GM21576 (cell line): ENCODE results near the gene SNHG17.
"Not testable (repeated sequence)": the region's sequence is repeated elsewhere in the genome, so short reads cannot be mapped to it uniquely, and the experiment has no call there.

ENCODE experiments used
- ATAC-seq: cut with Tn5 transposase; IDR thresholded peaks from one replicate; pipeline ENCODE4 v1.9.1; 2021; ENCODE audit warnings: mild to moderate bottlenecking, moderate library complexity; ENCODE audit not compliant: unreplicated experiment

SNHG17 gene

DNA sequence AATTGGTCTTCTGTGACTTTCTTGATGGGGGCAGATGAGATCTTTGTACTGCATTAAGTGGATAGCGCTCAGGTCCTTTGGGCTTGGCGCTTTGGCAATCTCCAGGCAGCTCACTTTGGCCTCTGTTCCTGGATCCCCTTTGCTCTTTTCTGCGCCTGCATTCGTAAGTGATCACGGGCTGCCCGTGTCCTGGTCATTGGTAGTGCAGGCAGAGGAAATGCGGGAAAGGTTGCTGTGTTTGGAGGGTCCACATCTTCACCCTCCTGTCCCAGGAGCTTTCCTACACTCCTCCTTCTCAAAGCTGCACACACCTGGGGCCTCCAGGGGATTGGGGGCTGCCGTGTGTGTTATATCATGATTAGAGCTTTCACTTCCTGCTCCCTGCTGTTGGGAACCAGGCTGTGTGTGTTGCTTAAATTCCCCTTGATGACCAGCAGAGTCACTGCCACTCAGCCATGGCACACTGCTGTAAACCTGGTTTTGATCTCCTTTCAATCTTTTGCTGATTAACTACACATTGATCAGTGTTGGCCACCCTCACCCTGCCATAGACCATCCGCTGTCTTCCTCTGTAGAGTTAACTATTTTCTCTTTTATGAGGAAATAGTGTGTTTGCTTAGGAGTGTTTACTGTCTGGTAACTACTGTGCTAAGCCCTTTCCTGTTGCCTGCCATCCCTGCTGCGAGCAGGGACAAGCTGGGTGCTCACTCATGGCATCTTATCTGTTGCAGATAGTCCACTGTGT lies 13.0 kb upstream of the SNHG17 start:
- no peak for ATAC-seq

- ATAC-seq = no peak
Observed at GRCh38 chr20:38447251-38447661, 12.1 kb upstream of the SNHG17 start.

GRCh38 chr20:38446441-38447209 lies 11.5 kb upstream of the SNHG17 start:
- peak; percentile 70 for ATAC-seq

- no peak for ATAC-seq
Observed at GRCh38 chr20:38445901-38446425, 10.8 kb upstream of the SNHG17 start.

GRCh38 chr20:38445381-38445796 lies 10.3 kb upstream of the SNHG17 start:
- no peak for ATAC-seq

- ATAC-seq = no peak
Observed at GRCh38 chr20:38441916-38442315, 6.8 kb upstream of the SNHG17 start.

DNA sequence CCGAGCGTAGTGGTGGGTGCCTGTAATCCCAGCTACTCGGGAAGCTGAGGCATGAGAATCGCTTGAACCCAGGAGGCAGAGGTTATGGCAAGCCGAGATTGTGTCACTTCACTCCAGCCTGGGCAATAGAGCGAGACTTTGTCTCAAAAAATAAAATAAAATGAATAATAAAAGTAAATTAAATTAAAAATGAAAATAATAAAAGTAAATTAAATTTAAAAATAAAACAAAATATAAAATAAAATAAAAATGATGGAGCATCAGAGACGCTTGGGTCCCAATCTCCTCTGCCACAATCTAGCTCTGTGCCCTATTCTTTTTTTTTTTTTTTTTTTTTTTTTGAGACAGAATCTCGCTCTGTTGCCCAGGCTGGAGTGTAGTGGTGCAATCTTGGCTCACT lies 6.0 kb upstream of the SNHG17 start:
- ATAC-seq = not testable (repeated sequence)

DNA sequence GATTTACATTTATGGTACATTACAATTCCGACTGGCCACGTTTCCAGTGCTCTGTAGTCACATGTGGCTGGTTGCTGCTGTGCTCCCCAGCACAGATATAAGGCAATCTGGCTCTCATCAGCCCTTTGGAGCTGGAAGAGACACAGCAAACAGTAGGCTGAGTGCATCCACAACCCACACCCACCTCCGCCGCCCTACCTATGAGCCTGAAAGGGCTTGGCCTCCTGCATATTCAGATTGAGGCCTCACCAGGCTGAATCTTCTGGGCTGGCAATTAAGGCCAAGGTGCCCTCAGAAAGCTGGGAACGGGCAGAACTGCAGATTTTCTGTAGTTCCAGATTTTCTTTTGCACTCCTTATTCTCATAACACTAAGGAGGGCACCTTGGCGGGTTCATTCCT lies 2.7 kb upstream of the SNHG17 start:
- ATAC-seq = no peak

DNA sequence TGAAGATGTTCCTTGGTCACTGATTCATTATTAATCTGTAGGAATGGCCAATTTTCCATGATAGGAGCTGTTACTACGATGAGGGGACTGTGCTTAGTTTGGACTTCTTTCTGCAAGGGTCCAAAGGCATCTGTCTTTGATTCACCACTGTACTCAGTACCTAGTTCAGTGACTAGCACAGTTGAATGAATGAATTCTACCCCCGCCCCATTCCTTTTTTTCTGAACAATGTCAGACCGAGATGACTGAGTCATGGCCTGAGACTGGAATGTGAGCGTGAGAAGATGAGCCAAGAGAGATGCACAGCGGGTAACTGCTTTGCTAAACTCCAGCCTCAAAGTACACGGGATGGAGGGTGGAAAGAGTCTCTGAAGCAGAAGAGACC lies 419 bp upstream of the SNHG17 start:
- ATAC-seq = no peak

- ATAC-seq = peak; percentile 27
Observed at GRCh38 chr20:38434301-38434741, 807 bp downstream of the SNHG17 start.

GRCh38 chr20:38433304-38433972 lies 1.7 kb downstream of the SNHG17 start:
- no peak for ATAC-seq

DNA sequence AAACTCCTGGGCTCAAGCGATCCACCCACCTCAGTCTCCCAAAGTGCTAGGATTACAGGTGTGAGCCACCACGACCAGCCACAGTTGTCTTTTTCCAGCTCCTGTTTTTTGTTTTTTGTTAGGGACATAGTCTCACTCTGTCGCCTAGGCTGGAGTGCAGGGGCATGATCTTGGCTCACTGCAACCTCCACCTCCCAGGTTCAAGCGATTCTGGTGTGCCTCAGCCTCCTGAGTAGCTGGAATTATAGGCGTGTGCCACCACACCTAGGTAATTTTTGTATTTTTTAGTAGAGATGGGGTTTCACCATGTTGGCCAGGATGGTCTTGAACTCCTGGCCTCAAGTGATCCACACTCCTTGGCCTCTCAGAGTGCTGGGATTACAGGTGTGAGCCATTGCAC lies 2.3 kb downstream of the SNHG17 start:
- ATAC-seq = not testable (repeated sequence)

- ATAC-seq = no peak
Observed at GRCh38 chr20:38432292-38432691, 2.8 kb downstream of the SNHG17 start.

GRCh38 chr20:38430679-38431325 lies 4.3 kb downstream of the SNHG17 start:
- ATAC-seq = no peak

DNA sequence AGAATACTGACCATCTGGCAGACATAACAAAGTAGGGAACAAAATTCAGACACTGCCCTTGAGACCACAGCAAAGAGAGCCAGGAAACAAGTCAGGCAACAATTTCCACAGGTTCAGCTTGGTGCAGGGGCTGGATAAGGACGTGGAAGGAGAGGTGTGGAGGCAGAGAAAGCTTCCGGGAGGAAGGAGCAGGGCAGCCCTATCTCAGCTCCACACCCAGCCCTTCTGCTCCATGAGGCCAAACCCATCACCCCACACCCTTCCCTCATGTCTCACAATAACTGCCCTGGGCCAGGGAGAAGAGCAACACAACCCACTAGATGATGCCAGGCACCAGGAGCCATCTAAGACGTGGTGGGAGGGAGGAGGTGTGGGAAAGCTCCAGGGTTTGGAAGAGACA lies 5.8 kb downstream of the SNHG17 start:
- ATAC-seq = no peak

- no peak for ATAC-seq
Observed at GRCh38 chr20:38428800-38429199, 6.3 kb downstream of the SNHG17 start.

- ATAC-seq = no peak
Observed at GRCh38 chr20:38427655-38428023, 7.5 kb downstream of the SNHG17 start.

DNA sequence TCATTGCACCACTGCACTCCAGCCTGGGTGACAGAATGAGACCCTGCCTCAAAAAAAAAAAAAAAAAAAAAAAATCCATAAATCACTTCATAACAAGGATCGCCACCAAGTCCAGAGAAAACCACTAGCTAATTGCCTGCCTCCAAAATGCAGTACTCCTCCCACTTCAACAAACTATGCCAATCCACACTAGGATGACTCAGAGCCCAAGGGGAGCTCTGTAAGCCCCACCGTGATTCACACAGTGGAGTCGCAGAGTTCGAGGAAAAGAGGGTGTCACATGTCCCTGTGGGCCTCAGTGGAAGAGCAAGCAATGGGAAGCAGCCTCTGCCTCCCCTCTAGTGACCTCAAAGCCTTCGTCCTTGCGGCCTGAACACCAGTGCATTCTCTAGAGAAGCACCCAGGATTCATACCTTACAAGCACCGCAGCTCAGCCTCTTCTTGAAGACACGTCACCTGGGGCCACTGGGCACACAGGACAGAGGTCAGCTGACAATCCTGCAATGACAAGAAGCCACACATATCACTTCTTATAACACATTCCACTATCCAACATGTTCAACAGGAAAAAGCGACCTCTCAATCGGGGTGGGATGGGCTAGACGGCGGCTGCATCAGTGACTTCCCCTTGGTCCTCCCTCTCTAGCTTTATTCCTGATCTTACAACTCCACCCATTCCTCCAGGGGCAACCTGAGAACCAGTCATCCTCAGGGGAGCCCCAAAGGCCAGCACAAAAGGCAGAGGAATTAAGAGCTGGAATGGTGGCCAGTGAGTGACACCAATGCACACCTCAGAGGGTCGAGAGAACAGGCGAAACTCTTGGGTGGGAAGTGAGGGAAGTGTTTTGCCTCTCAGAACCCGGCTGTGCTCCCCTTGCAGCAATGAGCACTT lies 8.9 kb downstream of the SNHG17 start:
- no peak for ATAC-seq

DNA sequence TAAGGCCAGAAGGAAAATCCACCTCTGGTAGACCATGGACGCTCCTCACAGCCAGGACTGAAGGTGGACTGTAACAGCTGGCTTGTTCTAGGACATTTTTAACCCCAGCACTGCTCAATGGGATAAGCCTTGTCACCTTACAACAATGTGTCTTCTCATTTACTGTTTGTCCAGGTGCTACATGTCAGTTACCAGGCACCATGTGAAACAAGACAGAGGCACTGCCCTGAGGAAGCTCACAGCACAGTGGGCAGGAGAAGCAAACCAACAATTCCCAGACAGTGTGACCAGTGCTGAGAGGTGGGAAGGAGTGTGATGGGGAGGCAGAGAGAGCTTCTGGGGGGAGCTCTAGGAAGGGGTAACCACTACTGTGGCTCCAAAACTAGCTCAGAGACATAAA lies 10.7 kb downstream of the SNHG17 start:
- ATAC-seq = no peak

GRCh38 chr20:38423541-38423940 lies 11.6 kb downstream of the SNHG17 start:
- ATAC-seq = no peak
